Panc1 (cell line): ENCODE measurements around the gene ALDH2. TPM values are rescaled to one million over a fixed set of nuclear protein-coding genes. Genes with fewer than 3 reads are reported as not detected.

Source experiments
- ATAC-seq: fragments of 200-7000 bp; cut with Tn5 transposase; 2 replicates; pipeline ENCODE4 v1.9.1; 2020; ENCODE audit warnings: mild to moderate bottlenecking, moderate library complexity
- BruUV-seq: library from RNA; stranded (reverse); fragments of 400-500 nt; replicated peaks from 2 replicates; lab custom pipeline; 2021; lab: Mats Ljungman, UMichigan
- CTCF ChIA-PET: fragments of 300-600 bp; sonication (Branson Sonifier 250); formaldehyde crosslinking; loops from one replicate; lab custom pipeline; 2022; ENCODE audit warnings: antibody characterized with exemption; lab: Charles Lee
- POLR2A ChIA-PET: fragments of 300-600 bp; sonication (Branson Sonifier 250); formaldehyde crosslinking; loops from one replicate; lab custom pipeline; 2022; ENCODE audit warnings: antibody characterized with exemption; lab: Charles Lee
- DNase-seq: peaks from one replicate; pipeline ENCODE4 v3.0.0-alpha.2; 2010; ENCODE audit warnings: low read depth, low spot score
- H3K27ac ChIP-seq: 2 replicates; pipeline ENCODE4 v1.5.1; 2011; ENCODE audit warnings: mild to moderate bottlenecking, low read length, inconsistent platforms
- H3K27me3 ChIP-seq: fragments of 200-500 bp; sonication (Bioruptor generic); 2 replicates; pipeline ENCODE4 v1.6.0; 2014; ENCODE audit warnings: low read length, inconsistent platforms; ENCODE audit not compliant: control insufficient read depth, insufficient read depth
- H3K36me3 ChIP-seq: fragments of 200-500 bp; sonication (Bioruptor generic); 2 replicates; pipeline ENCODE4 v1.5.1; 2014; ENCODE audit warnings: inconsistent platforms, mild to moderate bottlenecking, low read length, moderate library complexity; ENCODE audit not compliant: control insufficient read depth, insufficient read depth
- H3K4me1 ChIP-seq: 2 replicates; pipeline ENCODE4 v1.5.1; 2011; ENCODE audit warnings: inconsistent platforms, mild to moderate bottlenecking, low read length, moderate library complexity; ENCODE audit not compliant: control insufficient read depth, insufficient read depth
- H3K4me3 ChIP-seq, 2 experiments: 2 replicates each; pipeline ENCODE4 v1.5.1; 2011 to 2012; ENCODE audit warnings: low read depth in 2 of 2, low read length in 2 of 2, mild to moderate bottlenecking in 2 of 2, inconsistent platforms in 1 of 2, moderate library complexity in 1 of 2
- H3K9me3 ChIP-seq: fragments of 200-500 bp; sonication (Bioruptor generic); 2 replicates; pipeline ENCODE4 v1.5.1; 2014; ENCODE audit warnings: low read depth, mild to moderate bottlenecking, inconsistent platforms, low read length, moderate library complexity; ENCODE audit not compliant: control insufficient read depth, insufficient read depth
- CTCF ChIP-seq: fragments of 450-650 bp; IDR thresholded peaks from 2 replicates; pipeline ENCODE4 v1.5.1; 2017; ENCODE audit warnings: mild to moderate bottlenecking
- POLR2AphosphoS5 ChIP-seq: IDR thresholded peaks from 2 replicates; pipeline ENCODE4 v1.6.1; 2012; ENCODE audit warnings: mild to moderate bottlenecking, low read depth, low read length, moderate library complexity
- SIN3A ChIP-seq: IDR thresholded peaks from 2 replicates; pipeline ENCODE4 v1.6.1; 2012; ENCODE audit warnings: low read depth, mild to moderate bottlenecking, low read length, moderate library complexity, borderline replicate concordance; ENCODE audit not compliant: insufficient read depth
- TCF7L2 ChIP-seq: IDR thresholded peaks from 2 replicates; pipeline ENCODE4 v1.6.1; 2011; ENCODE audit warnings: mild to moderate bottlenecking, low read depth, low read length, inconsistent platforms
- in situ Hi-C: cut with HindIII; loops from 2 replicates; pipeline ENCODE4 v1.10.0; 2016; ENCODE audit warnings: low sequenced_read_pairs, low pct_unique_long_range_greater_than_20kb
- intact Hi-C: fragments of 100-400 bp; cut with micrococcal nuclease; formaldehyde crosslinking; loops from one replicate; pipeline ENCODE4 v1.10.0; 2022; ENCODE audit not compliant: unreplicated experiment
- total RNA-seq: library from RNA; stranded (reverse); gene quantifications from one replicate; pipeline ENCODE4 v1.2.1, GENCODE V29; 2021; ENCODE audit not compliant: unreplicated experiment
- TF ChIP-seq, protein P1 (sequence below), 2 experiments: IDR thresholded peaks; 2 replicates each; pipeline ENCODE4 v1.6.1; 2011 to 2012; ENCODE audit warnings: low read depth in 2 of 2, control low read depth in 1 of 2, low read length in 1 of 2, mild to moderate bottlenecking in 1 of 2, moderate library complexity in 1 of 2; ENCODE audit not compliant: insufficient read depth in 1 of 2

The ALDH2 gene
- total RNA-seq, 1 experiment from 2014 or later = 9.0 TPM

DNA sequence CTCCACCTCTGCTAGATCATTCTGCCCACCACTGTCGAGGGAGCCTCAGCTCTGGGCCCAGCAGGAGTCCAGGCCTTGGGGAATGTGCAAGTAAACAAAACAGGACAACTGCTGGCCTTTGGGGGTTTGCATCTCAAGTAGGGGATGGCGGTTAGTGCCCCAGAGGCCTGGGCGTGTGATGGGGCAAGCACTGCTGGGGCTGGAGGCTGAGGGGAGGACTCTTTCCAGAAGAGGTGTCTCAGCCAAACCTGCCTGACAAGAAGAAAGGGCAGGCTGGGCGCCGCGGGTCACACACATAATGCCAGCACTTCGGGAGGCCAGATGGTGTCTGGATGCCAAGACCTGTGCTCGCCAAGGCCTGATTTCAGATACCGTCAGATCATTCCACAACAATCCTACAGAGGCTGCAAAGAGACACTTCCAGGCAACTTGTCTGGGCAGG lies 8.6 kb upstream of the ALDH2 start:
- Histone ChIP-seq H3K27me3 (no peaks in the 10 kb centered on the region), H3K4me3 (no peak overlapping the region), H3K36me3 (no peaks in the 10 kb centered on the region), H3K9me3 (no peaks in the 10 kb centered on the region), H3K27ac (no peak overlapping the region), H3K4me1 (no peaks in the 10 kb centered on the region)
- no peak for TF ChIP-seq CTCF
- TF ChIP-seq SIN3A = no peak
- intact Hi-C loops = no loop called here
- ChIA-PET POLR2A (no interaction called here), CTCF (no interaction called here)
- no TSS peak for BruUV-seq
- DNase-seq = no peak
- ATAC-seq = no peak
- in situ Hi-C loops = no loop called here

DNA sequence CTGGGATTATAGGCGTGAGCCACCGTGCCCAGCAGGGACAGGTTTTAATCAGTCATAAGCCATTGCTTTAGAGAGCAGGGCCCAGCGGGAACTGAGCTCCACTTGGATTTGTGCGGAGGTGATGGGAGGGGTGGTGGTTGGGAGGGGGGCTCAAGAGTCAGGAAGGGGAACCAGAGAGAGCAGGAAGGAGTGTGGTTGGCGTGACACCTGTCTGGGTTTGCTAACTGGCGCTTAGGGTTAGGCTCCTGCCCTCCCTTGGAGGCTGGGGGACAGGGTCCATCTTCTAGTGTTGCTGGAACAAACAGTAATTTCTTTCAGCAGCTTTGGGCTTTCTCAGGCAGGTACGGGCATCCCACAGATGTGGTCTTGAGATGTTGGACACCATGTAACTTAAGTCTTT lies 7.5 kb upstream of the ALDH2 start:
- no peak overlapping the region for H3K27ac ChIP-seq
- no TSS peak for BruUV-seq
- no peak overlapping the region for H3K4me3 ChIP-seq
- DNase-seq = no peak
- no peak for ATAC-seq
- no peaks in the 10 kb centered on the region for H3K9me3 ChIP-seq
- no peaks in the 10 kb centered on the region for H3K4me1 ChIP-seq
- ChIA-PET POLR2A (no interaction called here), CTCF (no interaction called here)
- TF ChIP-seq TCF7L2 (no peak), CTCF (no peak), POLR2AphosphoS5 (no peak), SIN3A (no peak)
- TF ChIP-seq, protein P1, sequence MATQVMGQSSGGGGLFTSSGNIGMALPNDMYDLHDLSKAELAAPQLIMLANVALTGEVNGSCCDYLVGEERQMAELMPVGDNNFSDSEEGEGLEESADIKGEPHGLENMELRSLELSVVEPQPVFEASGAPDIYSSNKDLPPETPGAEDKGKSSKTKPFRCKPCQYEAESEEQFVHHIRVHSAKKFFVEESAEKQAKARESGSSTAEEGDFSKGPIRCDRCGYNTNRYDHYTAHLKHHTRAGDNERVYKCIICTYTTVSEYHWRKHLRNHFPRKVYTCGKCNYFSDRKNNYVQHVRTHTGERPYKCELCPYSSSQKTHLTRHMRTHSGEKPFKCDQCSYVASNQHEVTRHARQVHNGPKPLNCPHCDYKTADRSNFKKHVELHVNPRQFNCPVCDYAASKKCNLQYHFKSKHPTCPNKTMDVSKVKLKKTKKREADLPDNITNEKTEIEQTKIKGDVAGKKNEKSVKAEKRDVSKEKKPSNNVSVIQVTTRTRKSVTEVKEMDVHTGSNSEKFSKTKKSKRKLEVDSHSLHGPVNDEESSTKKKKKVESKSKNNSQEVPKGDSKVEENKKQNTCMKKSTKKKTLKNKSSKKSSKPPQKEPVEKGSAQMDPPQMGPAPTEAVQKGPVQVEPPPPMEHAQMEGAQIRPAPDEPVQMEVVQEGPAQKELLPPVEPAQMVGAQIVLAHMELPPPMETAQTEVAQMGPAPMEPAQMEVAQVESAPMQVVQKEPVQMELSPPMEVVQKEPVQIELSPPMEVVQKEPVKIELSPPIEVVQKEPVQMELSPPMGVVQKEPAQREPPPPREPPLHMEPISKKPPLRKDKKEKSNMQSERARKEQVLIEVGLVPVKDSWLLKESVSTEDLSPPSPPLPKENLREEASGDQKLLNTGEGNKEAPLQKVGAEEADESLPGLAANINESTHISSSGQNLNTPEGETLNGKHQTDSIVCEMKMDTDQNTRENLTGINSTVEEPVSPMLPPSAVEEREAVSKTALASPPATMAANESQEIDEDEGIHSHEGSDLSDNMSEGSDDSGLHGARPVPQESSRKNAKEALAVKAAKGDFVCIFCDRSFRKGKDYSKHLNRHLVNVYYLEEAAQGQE (IDR thresholded peaks at IDR 0.05; ENCODE audit: insufficient read depth in 1 of 2, low read depth in 2 of 2, low read length in 1 of 2) = no peak
- intact Hi-C loops (no loop called here), in situ Hi-C loops (no loop called here)
- no peaks in the 10 kb centered on the region for H3K27me3 ChIP-seq
- no peaks in the 10 kb centered on the region for H3K36me3 ChIP-seq

DNA sequence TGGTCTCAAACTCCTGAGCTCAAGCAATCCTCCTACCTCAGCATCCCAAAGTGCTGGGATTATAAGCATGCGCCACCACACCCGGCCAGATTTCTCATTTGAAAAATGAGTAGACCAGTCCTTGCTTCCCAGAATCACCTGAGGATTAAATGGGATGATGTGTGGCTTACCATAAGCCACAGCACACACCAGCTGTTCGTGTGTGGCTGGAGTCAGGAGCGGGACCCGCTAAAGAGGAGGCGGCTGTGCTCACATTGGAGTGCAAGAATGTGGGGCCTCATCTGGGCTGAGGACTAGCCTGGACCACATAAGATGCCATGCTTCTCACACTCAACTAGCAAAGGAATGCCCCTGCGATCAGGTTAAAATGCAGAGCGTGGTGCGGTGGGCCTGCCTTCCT lies 6.7 kb upstream of the ALDH2 start:
- H3K27ac ChIP-seq = no peak overlapping the region
- DNase-seq (no peak), ATAC-seq (no peak)
- no peaks in the 10 kb centered on the region for H3K36me3 ChIP-seq
- intact Hi-C loops = no loop called here
- no peaks in the 10 kb centered on the region for H3K27me3 ChIP-seq
- H3K4me3 ChIP-seq = no peak overlapping the region
- TF ChIP-seq CTCF (no peak), TCF7L2 (no peak), POLR2AphosphoS5 (no peak), SIN3A (no peak)
- TF ChIP-seq, protein P1 (IDR thresholded peaks at IDR 0.05; ENCODE audit: insufficient read depth in 1 of 2, low read depth in 2 of 2, low read length in 1 of 2) = no peak
- in situ Hi-C loops = no loop called here
- no peaks in the 10 kb centered on the region for H3K4me1 ChIP-seq
- no peaks in the 10 kb centered on the region for H3K9me3 ChIP-seq
- BruUV-seq = no TSS peak
- ChIA-PET POLR2A (no interaction called here), CTCF (no interaction called here)
